Measurements from ENCODE around the gene ANKS6. TPM values are rescaled to one million over a fixed set of nuclear protein-coding genes. Genes with fewer than 3 reads are reported as not detected.

ANKS6 gene
- total and polyA plus RNA-seq, 2 of the 4 experiments (the other 2 are of a cell fraction), result 9.0 to 23.6 TPM

DNA sequence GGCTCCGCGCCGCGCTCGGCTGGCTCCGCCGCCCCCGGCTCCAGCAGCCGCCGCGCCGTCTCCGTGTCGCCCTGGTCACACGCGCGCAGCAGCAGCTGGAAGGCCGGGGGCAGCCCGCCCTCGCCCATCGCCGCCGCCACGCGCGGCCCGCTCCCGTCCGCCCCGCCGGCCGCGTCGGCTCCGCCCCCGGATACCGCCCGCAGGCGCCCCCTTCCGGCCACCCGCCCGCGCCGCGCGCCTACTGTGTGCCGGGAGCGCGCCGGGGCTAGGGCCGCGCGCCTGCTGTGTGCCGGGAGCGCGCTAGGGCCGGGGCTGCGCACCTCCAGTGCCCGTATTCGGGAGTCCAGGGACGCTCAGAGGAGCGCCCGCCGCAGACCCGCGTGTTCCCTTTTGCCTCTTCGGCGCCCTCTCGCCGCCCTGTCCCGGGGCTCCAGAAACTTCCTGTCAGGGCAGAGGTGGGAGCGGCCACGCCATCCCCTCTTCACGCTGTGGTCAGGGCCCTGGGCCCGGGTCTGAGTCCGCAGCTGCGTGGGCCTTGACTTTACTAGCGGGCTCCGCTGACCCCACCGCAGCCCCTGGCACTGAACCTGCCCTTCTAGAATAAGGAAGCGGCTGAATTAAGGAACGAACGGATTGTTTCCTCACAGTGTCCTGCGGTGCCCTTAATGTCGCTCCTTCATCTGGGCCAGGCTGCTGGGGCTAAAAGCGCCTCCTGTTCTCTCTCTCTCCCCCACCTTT, at the start of gene ANKS6 (continued):
- TF ChIP-seq, protein P1, sequence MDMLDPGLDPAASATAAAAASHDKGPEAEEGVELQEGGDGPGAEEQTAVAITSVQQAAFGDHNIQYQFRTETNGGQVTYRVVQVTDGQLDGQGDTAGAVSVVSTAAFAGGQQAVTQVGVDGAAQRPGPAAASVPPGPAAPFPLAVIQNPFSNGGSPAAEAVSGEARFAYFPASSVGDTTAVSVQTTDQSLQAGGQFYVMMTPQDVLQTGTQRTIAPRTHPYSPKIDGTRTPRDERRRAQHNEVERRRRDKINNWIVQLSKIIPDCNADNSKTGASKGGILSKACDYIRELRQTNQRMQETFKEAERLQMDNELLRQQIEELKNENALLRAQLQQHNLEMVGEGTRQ (IDR thresholded peaks at IDR 0.05; ENCODE audit: low read depth, low read length), result no peak
- TF ChIP-seq, protein P2, sequence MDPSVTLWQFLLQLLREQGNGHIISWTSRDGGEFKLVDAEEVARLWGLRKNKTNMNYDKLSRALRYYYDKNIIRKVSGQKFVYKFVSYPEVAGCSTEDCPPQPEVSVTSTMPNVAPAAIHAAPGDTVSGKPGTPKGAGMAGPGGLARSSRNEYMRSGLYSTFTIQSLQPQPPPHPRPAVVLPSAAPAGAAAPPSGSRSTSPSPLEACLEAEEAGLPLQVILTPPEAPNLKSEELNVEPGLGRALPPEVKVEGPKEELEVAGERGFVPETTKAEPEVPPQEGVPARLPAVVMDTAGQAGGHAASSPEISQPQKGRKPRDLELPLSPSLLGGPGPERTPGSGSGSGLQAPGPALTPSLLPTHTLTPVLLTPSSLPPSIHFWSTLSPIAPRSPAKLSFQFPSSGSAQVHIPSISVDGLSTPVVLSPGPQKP (IDR thresholded peaks at IDR 0.05; ENCODE audit: borderline replicate concordance, low read depth, low read length), result no peak

DNA sequence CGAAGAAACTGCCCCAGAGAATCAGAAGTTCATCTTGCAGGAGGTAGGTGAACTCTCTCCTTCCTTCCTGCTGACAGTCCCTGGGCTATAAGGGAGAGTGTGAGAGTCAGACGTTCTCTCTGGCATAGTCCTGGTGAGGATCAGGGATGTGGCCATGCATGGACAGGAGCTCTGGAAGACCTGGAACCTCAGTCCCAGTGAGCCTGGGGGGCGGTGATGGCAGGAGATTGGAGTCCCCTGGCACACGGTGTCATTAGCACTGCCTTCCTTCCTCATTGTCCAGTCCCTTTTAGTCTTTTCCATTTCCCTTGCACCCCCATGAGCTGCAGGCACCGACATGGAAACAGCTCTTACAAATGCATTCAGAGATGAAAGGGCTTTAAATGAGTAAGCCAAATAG, 49.7 kb upstream of the ANKS6 start:
- H3K4me2 ChIP-seq (ENCODE audit: low read depth, low read length), result no peak overlapping the region
- H3K56ac ChIP-seq (ENCODE audit: extremely low read depth, insufficient read depth, low read length), result no peak overlapping the region
- no peak overlapping the region for H2BK15ac ChIP-seq (ENCODE audit: low read depth, low read length)
- no peak overlapping the region for H3K27ac ChIP-seq (ENCODE audit: insufficient read depth, low read length)
- CTCF ChIA-PET, result interaction anchor here (1.4 kb wide), 1 partner anchor 295 kb away, joined by 4 read pairs; no protein-coding TSS in a partner anchor
- no peak overlapping the region for H4K8ac ChIP-seq (ENCODE audit: low read depth in 2 of 2, low read length in 2 of 2)
- POLR2A ChIA-PET (ENCODE audit: unreplicated experiment), result no interaction called here
- H3K4me3 ChIP-seq (ENCODE audit: insufficient read depth, low read depth, low read length), result no peak overlapping the region
- no peak overlapping the region for H2AK9ac ChIP-seq (replicated peaks; ENCODE audit: low read depth, low read length, poor library complexity)
- dilution Hi-C loops (cut with HindIII; ENCODE audit: low sequenced_read_pairs, unreplicated experiment), result loop anchor here (25.0 kb wide), 1 partner anchor 291 kb away; no protein-coding TSS in a partner anchor
- H3K18ac ChIP-seq (ENCODE audit: low read depth, low read length), result no peak overlapping the region
- H3K4me1 ChIP-seq (ENCODE audit: control insufficient read depth, insufficient read depth, low read length), result peaks cover 3% of the 10 kb centered on the region; the same call in 1 of the 2 replicates
- peaks cover 6% of the 10 kb centered on the region; the same call in 1 of the 2 replicates for H3K27me3 ChIP-seq (ENCODE audit: control insufficient read depth, insufficient read depth, low read length)
- intact Hi-C loops (cut with micrococcal nuclease), result no loop called here
- no peak overlapping the region for H3K23ac ChIP-seq (ENCODE audit: low read depth, low read length)
- H2AK5ac ChIP-seq (ENCODE audit: low read depth, low read length), result no peak overlapping the region
- no peak overlapping the region for H4K5ac ChIP-seq (ENCODE audit: low read depth, low read length)
- ATAC-seq (ENCODE audit: low read depth) (no peak), DNase-seq (no peak)
- no peak overlapping the region for H2BK5ac ChIP-seq (ENCODE audit: low read depth, low read length, poor library complexity, severe bottlenecking)
- no peak overlapping the region for H3K14ac ChIP-seq (replicated peaks; ENCODE audit: low read depth, low read length)
- no peak overlapping the region for H2BK20ac ChIP-seq (ENCODE audit: low read depth, low read length)
- in situ Hi-C loops (cut with MboI; ENCODE audit: low sequenced_read_pairs), result no loop called here
- H3K4ac ChIP-seq (ENCODE audit: low read depth, low read length), result no peak overlapping the region
- peaks cover 3% of the 10 kb centered on the region; the same call in 1 of the 2 replicates for H3K9me1 ChIP-seq (ENCODE audit: insufficient read depth, low read length)
- no CpG with 5 or more reads among the region's 5 CpGs for WGBS, 2 experiments (ENCODE audit: extremely low coverage in 2 of 2, insufficient read length in 1 of 2)
- no TSS peak for BruUV-seq (replicated peaks)
- H3K9me3 ChIP-seq (ENCODE audit: control insufficient read depth, insufficient read depth, low read length), result no peaks in the 10 kb centered on the region
- H3K36me3 ChIP-seq (ENCODE audit: control insufficient read depth, insufficient read depth, low read length), result no peaks in the 10 kb centered on the region
- no peak overlapping the region for H3K9ac ChIP-seq (ENCODE audit: low read depth, low read length)
- H4K91ac ChIP-seq (ENCODE audit: insufficient read depth, low read depth, low read length), result no peak overlapping the region
- no peak overlapping the region for H2AFZ ChIP-seq (replicated peaks; ENCODE audit: low read length, poor library complexity)
- H2BK120ac ChIP-seq (ENCODE audit: low read depth, low read length), result no peak overlapping the region
- H4K20me1 ChIP-seq (ENCODE audit: insufficient read depth, low read length), result no peaks in the 10 kb centered on the region
- no peaks in the 10 kb centered on the region for H3K79me1 ChIP-seq (ENCODE audit: low read depth in 1 of 2, low read length in 2 of 2)
- no peak for TF ChIP-seq CEBPB (IDR thresholded peaks at IDR 0.05; ENCODE audit: low read depth, low read length)
- TF ChIP-seq NFE2L2 (IDR thresholded peaks at IDR 0.05; ENCODE audit: low read depth, low read length), result no peak
- TF ChIP-seq POLR2A (IDR thresholded peaks at IDR 0.05; ENCODE audit: low read depth, low read length), result no peak
- TF ChIP-seq RFX5 (IDR thresholded peaks at IDR 0.05; ENCODE audit: low read depth, low read length), result no peak
- TF ChIP-seq, protein P3, sequence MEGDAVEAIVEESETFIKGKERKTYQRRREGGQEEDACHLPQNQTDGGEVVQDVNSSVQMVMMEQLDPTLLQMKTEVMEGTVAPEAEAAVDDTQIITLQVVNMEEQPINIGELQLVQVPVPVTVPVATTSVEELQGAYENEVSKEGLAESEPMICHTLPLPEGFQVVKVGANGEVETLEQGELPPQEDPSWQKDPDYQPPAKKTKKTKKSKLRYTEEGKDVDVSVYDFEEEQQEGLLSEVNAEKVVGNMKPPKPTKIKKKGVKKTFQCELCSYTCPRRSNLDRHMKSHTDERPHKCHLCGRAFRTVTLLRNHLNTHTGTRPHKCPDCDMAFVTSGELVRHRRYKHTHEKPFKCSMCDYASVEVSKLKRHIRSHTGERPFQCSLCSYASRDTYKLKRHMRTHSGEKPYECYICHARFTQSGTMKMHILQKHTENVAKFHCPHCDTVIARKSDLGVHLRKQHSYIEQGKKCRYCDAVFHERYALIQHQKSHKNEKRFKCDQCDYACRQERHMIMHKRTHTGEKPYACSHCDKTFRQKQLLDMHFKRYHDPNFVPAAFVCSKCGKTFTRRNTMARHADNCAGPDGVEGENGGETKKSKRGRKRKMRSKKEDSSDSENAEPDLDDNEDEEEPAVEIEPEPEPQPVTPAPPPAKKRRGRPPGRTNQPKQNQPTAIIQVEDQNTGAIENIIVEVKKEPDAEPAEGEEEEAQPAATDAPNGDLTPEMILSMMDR (conservative IDR thresholded peaks at IDR 0.05; ENCODE audit: low read depth, low read length), result no peak
- no peak for TF ChIP-seq MAFK (IDR thresholded peaks at IDR 0.05; ENCODE audit: low read depth, low read length)
- TF ChIP-seq RAD21 (IDR thresholded peaks at IDR 0.05; ENCODE audit: low read length), result no peak
- no peak for TF ChIP-seq BHLHE40 (IDR thresholded peaks at IDR 0.05; ENCODE audit: low read depth, low read length)
- no peak for TF ChIP-seq MAZ (IDR thresholded peaks at IDR 0.05; ENCODE audit: borderline replicate concordance, low read depth, low read length)
- TF ChIP-seq CHD1 (IDR thresholded peaks at IDR 0.05; ENCODE audit: low read depth, low read length), result no peak
- TF ChIP-seq FOS (IDR thresholded peaks at IDR 0.05; ENCODE audit: low read depth, low read length), result no peak
- no peak for TF ChIP-seq SMC3 (IDR thresholded peaks at IDR 0.05; ENCODE audit: low read depth, low read length)

Data from IMR-90 (cell line).